GM18867 (cell line): ENCODE data around the gene TSPAN11.

Experiments
- ATAC-seq: cut with Tn5 transposase; IDR thresholded peaks from one replicate; pipeline ENCODE4 v1.9.1; 2021; ENCODE audit warnings: mild to moderate bottlenecking, moderate library complexity; ENCODE audit not compliant: unreplicated experiment

The TSPAN11 gene

GRCh38 chr12:30959110-30959710, 32.7 kb downstream of the TSPAN11 start:
- ATAC-seq = no peak

GRCh38 chr12:30959778-30960177, 33.2 kb downstream of the TSPAN11 start:
- no peak for ATAC-seq

- no peak for ATAC-seq
Measured at GRCh38 chr12:30961030-30961429, 34.5 kb downstream of the TSPAN11 start.

GRCh38 chr12:30962047-30962446, 35.5 kb downstream of the TSPAN11 start:
- ATAC-seq = no peak

- no peak for ATAC-seq
Measured at GRCh38 chr12:30963709-30964564, 37.4 kb downstream of the TSPAN11 start.

- no peak for ATAC-seq
Measured at GRCh38 chr12:30964896-30965612, 38.5 kb downstream of the TSPAN11 start.

GRCh38 chr12:30965613-30965985, 39.1 kb downstream of the TSPAN11 start:
- ATAC-seq = no peak

DNA sequence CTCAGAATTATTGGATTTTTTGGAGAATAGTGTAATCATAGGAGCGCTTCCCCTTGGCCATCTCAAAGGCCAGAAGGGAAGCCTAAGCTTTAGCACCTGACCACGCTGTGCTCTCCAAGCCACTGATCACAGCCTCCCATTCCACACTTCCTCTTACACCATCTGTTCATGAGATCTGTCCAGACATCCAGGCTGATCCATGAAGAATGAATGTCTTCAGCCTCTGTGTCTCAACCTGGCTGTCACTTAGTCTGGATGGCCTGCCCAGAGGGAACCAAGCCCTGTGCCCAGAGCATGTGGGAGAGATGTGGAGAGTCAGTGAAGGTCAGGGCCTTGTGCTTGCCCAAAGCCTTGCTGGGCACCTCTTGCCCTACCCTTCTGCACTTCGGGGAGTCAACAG, 40.5 kb downstream of the TSPAN11 start:
- no peak for ATAC-seq

DNA sequence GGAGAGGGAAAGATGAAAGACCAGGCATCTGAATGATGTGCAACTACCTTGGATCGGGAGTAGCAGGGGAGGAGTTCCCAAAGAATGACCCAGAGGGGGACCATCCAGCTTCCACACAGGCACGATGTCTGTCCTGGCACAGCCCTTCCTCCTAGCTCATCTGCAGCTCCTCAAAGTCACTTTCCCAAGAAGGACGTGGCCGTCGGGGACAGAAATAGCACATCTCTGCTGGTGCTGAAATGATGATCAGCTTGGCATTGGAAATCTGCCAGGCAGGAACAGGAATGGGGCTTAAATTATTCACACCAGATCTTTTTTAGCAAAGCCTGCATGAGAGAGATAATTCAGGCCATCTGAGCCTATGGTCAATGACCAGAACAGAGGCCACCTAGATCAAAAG, 41.7 kb downstream of the TSPAN11 start:
- ATAC-seq = no peak

DNA sequence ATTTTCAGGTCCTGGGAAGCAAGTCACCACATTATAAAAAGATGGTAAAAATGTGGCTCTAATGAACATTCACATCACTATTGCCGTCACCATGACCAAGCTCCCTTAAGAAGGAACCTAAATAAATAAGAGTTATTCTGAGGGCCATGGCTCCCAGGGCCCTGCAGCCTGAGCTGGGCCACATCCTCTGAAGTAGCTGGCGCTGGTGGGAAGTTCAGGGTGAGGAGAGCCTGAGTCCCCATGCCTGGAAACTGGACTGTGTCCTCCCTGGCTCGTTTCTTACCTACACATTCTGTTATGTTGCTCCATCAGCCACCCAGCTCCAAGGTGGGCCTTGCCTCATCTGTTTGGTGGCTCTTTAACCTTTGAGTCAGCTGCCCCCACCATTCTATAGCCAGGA, 42.5 kb downstream of the TSPAN11 start:
- ATAC-seq = no peak

- no peak for ATAC-seq
Measured at GRCh38 chr12:30969606-30970395, 43.3 kb downstream of the TSPAN11 start.

- ATAC-seq = no peak
Measured at GRCh38 chr12:30970559-30971197, 44.1 kb downstream of the TSPAN11 start.

DNA sequence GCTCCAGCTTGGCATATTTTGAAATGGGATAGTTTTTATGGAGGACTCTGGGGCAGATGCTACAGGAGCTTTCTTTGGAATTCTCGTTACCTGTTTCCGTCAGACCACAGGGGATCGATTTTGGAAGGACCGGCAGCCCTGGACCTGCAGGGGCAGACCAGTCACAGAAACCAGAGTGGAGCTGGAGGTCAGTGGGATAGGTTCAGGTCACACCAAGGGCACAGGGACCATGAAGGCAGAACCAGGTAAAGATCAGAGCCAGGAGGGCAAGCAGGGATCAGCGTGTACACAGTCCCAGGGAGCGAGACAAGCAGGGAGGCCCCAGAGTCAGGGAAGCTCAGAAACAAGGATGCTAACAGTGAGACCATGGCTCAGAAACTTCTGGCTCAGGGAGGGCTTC, 45.5 kb downstream of the TSPAN11 start:
- no peak for ATAC-seq

DNA sequence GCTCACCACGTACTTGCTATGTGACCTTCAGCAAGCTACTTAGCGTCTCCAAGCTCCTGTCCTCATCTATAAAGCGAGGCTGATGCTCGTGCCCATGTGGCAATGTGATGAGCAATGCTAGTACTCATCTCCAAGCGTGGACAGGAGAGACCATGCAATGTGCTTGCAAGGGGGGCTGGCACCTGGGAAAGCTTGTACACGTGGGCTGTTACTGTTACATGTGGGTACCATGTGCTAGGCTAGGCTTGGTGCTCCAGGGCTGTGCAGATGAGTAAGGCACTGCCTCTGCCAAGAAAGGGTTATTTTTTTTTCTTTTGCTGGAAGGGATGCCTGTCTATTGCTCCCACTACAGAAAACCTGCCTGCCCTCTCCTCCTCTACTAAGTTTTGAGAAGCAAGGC, 46.6 kb downstream of the TSPAN11 start:
- ATAC-seq = no peak

DNA sequence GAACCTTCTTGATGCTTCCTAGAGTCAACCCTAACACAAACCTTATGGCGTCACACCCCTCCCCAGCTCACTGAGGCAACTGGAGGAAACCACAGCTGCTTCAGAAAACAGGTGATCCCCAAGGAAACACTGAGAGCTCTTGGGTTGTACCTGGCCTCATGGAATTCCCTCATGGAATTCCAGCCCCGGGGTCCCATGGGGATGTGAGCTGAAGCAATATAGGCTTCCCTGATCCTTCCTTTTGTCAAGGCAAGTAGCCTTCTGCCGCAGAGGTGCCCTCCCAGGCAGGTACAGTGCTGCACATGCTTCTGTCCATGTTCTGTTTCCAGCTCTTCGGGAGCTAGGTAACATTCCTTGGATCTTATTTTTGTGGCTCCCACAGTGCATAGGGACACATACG, 47.3 kb downstream of the TSPAN11 start:
- ATAC-seq = no peak

DNA sequence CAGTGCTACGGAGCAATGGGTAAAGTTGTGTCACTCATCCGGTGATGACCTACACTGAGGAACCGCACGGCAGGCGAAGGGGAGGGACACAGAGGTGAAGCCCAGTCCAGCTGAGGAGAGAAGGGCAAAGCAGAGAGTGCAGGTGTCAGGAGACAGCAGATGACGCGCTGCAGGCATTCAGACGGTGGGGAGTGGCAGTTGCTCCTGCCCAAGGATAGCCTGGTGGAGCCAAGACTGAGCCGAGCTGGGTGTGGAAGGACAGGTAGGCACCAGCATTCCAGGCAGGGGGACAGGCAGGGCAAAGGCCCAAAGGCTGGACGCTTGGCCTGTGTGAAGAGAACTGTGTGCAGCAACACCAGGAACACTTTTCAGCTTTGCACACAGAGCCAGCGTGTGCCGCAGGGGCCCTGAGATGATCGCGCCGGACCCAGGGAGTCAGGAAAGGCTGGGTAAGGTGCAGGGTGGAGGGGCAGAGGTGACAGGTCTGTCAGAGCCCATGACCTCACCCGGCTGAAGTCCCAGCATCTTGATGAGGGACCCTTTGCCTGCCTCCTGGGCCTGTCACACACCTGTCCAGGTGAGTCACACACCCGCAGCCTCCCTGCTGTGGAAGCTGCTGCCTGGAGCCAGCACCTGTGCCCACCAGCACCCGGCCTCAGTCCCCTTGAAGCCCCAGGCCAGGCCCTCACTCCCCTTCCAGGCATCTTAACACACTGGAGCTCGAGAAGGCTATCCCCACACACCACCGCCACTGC, 48.4 kb downstream of the TSPAN11 start:
- no peak for ATAC-seq

DNA sequence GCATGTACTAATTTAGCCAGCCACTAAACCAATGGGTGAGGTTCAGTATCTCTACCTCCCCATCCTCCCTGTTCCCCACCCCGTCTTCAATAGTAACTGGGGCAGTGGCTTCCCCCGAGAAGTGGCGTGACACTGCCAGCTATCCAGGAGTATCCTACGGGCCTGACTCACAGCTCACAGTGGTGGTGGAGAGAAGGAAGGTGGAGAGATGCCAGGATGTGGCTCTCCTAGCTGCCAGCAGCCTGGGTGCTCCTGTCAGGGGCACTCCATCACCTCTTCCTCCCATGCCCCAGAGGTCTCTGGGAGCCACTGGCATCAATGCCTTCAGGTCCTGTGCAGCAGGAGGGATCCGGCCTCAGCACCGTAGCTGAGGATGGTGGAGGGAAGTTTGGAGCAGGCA, 49.0 kb downstream of the TSPAN11 start:
- ATAC-seq = no peak

GRCh38 chr12:30976206-30976605, 49.7 kb downstream of the TSPAN11 start:
- no peak for ATAC-seq

GRCh38 chr12:30977124-30977523, 50.6 kb downstream of the TSPAN11 start:
- no peak for ATAC-seq
